Left cardiac atrium (tissue), 4 donors: Measurements from ENCODE around the gene AK9. TPM values are rescaled to one million over a fixed set of nuclear protein-coding genes. Genes with fewer than 3 reads are reported as not detected.
A peak's percentile ranks its signal among the peaks of the same experiment; 100 is the strongest.

Experiments used
- ATAC-seq, 2 donors: fragments of 200-7000 bp; cut with Tn5 transposase; one replicate each; pipeline ENCODE4 v1.9.1; 2020; ENCODE audit warnings: mild to moderate bottlenecking in 2 of 2, moderate library complexity in 2 of 2
- DNase-seq: peaks from one replicate; pipeline ENCODE4 v3.0.0-alpha.2; 2020
- intact Hi-C, 2 donors: fragments of 100-400 bp; cut with DNase I; formaldehyde crosslinking; loops; one replicate each; pipeline versions ENCODE4 v1.14.1 to v1.15.1; 2022 to 2023
- total RNA-seq, 2 donors: library from RNA; stranded (reverse); fragmentation: NEBNext Ultra II Directional; extraction: Animal tissue kit (Norgen Biotek cat#: 25700); gene quantifications; one replicate each; pipeline ENCODE4 v1.2.1, GENCODE V29; 2021
- donor health status: DM: no; HTN: yes; CAD: no.
- donor health status: DM: no; HTN: yes; CAD: no; lungs with severe emphysema.
- donor health status: DM: yes; HTN: yes; CAD: no.
- donor health status: Dilated cardiomyopathy.

AK9 gene
- total RNA-seq, 2 donors from 2014 or later, result 7.6 to 9.8 TPM

GRCh38 chr6:109493865-109494264 is 197.1 kb downstream of the AK9 start:
- DNase-seq, result no peak
- intact Hi-C loops, result no loop called here
- ATAC-seq, result no peak

- DNase-seq (no peak), ATAC-seq (peak in 1 of 2 donors; percentile 32)
- intact Hi-C loops, result no loop called here
These were observed 199.6 kb downstream of the AK9 start for GRCh38 chr6:109491207-109491938.

GRCh38 chr6:109490713-109491112 is 200.3 kb downstream of the AK9 start:
- no peak for DNase-seq

GRCh38 chr6:109488001-109488400 is 203.0 kb downstream of the AK9 start:
- DNase-seq (no peak), ATAC-seq (no peak)
- intact Hi-C loops, result no loop called here

More at GRCh38 chr6:109490713-109491112, 200.3 kb downstream of the AK9 start:
- ATAC-seq, result no peak
- intact Hi-C loops, result no loop called here

- ATAC-seq (no peak), DNase-seq (no peak)
- intact Hi-C loops, result no loop called here
These were observed 204.9 kb downstream of the AK9 start for GRCh38 chr6:109486068-109486467.

GRCh38 chr6:109485266-109485935 is 205.6 kb downstream of the AK9 start:
- intact Hi-C loops, result no loop called here
- ATAC-seq, result no peak
- DNase-seq, result no peak

GRCh38 chr6:109484122-109484521 is 206.9 kb downstream of the AK9 start:
- DNase-seq (no peak), ATAC-seq (no peak)
- intact Hi-C loops, result no loop called here

- ATAC-seq, result no peak
- intact Hi-C loops, result no loop called here
- no peak for DNase-seq
These were observed 207.3 kb downstream of the AK9 start for GRCh38 chr6:109483735-109484057.

- ATAC-seq (peak; percentile 97 to 98), DNase-seq (peak; percentile 93)
- intact Hi-C loops, result no loop called here
These were observed 207.9 kb downstream of the AK9 start, which contains the start of gene ZBTB24 for GRCh38 chr6:109482905-109483734. ZBTB24 (minus strand) TSS chr6:109483219; CDS start chr6:109482026, 1,193 bp downstream.

- ATAC-seq (no peak), DNase-seq (no peak)
- intact Hi-C loops, result no loop called here
These were observed 210.0 kb downstream of the AK9 start for GRCh38 chr6:109480993-109481480.

GRCh38 chr6:109478841-109479624 is 212.0 kb downstream of the AK9 start:
- intact Hi-C loops, result no loop called here
- no peak for DNase-seq

GRCh38 chr6:109478222-109478805 is 212.7 kb downstream of the AK9 start:
- DNase-seq (no peak), ATAC-seq (no peak)
- intact Hi-C loops, result no loop called here

More at GRCh38 chr6:109478841-109479624, 212.0 kb downstream of the AK9 start:
- no peak for ATAC-seq

- ATAC-seq, result no peak
- intact Hi-C loops, result no loop called here
These were observed 213.3 kb downstream of the AK9 start for GRCh38 chr6:109477725-109478124.

GRCh38 chr6:109477184-109477583 is 213.8 kb downstream of the AK9 start:
- no peak for DNase-seq
- ATAC-seq, result no peak
- intact Hi-C loops, result no loop called here

More at GRCh38 chr6:109477725-109478124, 213.3 kb downstream of the AK9 start:
- no peak for DNase-seq

- DNase-seq (no peak), ATAC-seq (no peak)
- intact Hi-C loops, result no loop called here
These were observed 215.4 kb downstream of the AK9 start for GRCh38 chr6:109475625-109476024.

GRCh38 chr6:109474995-109475394 is 216.0 kb downstream of the AK9 start:
- no peak for ATAC-seq
- no peak for DNase-seq
- intact Hi-C loops, result no loop called here

- intact Hi-C loops, result no loop called here
- ATAC-seq (no peak), DNase-seq (no peak)
These were observed 217.9 kb downstream of the AK9 start for GRCh38 chr6:109473120-109473519.

- no peak for ATAC-seq
- DNase-seq, result no peak
- intact Hi-C loops, result no loop called here
These were observed 218.6 kb downstream of the AK9 start for GRCh38 chr6:109472132-109472995.
